ENCODE results near the gene NID1. TPM values are rescaled to one million over a fixed set of nuclear protein-coding genes. Genes with fewer than 3 reads are reported as not detected.

NID1 gene
- polyA plus RNA-seq, 4 donors = 143 to 209 (median 187) TPM

- no peak for DNase-seq (ENCODE audit: low read depth in 4 of 4, low spot score in 3 of 4)
Observed at GRCh38 chr1:236066828-236067386, 2.0 kb upstream of the NID1 start.

GRCh38 chr1:236066054-236066453 lies 1.2 kb upstream of the NID1 start:
- DNase-seq (ENCODE audit: low read depth in 4 of 4, low spot score in 3 of 4) = no peak

GRCh38 chr1:236065509-236066005 lies 667 bp upstream of the NID1 start:
- DNase-seq (ENCODE audit: low read depth in 4 of 4, low spot score in 3 of 4) = no peak

- peak in 1 of 4 donors; percentile 55 for DNase-seq (ENCODE audit: low read depth in 4 of 4, low spot score in 3 of 4)
Observed at GRCh38 chr1:236063919-236064673, 794 bp downstream of the NID1 start.

- no peak for DNase-seq (ENCODE audit: low read depth in 4 of 4, low spot score in 3 of 4)
Observed at GRCh38 chr1:236063551-236063918, 1.4 kb downstream of the NID1 start.

- DNase-seq (ENCODE audit: low read depth in 4 of 4, low spot score in 3 of 4) = no peak
Observed at GRCh38 chr1:236060286-236060685, 4.6 kb downstream of the NID1 start.

GRCh38 chr1:236059011-236059410 lies 5.9 kb downstream of the NID1 start:
- no peak for DNase-seq (ENCODE audit: low read depth in 4 of 4, low spot score in 3 of 4)

GRCh38 chr1:236058141-236058934 lies 6.6 kb downstream of the NID1 start:
- DNase-seq (ENCODE audit: low read depth in 4 of 4, low spot score in 3 of 4) = no peak

GRCh38 chr1:236057546-236057945 lies 7.3 kb downstream of the NID1 start:
- DNase-seq (ENCODE audit: low read depth in 4 of 4, low spot score in 3 of 4) = no peak

GRCh38 chr1:236052232-236052993 lies 12.5 kb downstream of the NID1 start:
- no peak for DNase-seq (ENCODE audit: low read depth in 4 of 4, low spot score in 3 of 4)

- no peak for DNase-seq (ENCODE audit: low read depth in 4 of 4, low spot score in 3 of 4)
Observed at GRCh38 chr1:236051242-236051791, 13.6 kb downstream of the NID1 start.

- no peak for DNase-seq (ENCODE audit: low read depth in 4 of 4, low spot score in 3 of 4)
Observed at GRCh38 chr1:236045771-236046170, 19.1 kb downstream of the NID1 start.

- no peak for DNase-seq (ENCODE audit: low read depth in 4 of 4, low spot score in 3 of 4)
Observed at GRCh38 chr1:236044341-236044740, 20.5 kb downstream of the NID1 start.

GRCh38 chr1:236041631-236042618 lies 23.0 kb downstream of the NID1 start:
- DNase-seq (ENCODE audit: low read depth in 4 of 4, low spot score in 3 of 4) = no peak

GRCh38 chr1:236039740-236040685 lies 24.9 kb downstream of the NID1 start:
- no peak for DNase-seq (ENCODE audit: low read depth in 4 of 4, low spot score in 3 of 4)

- no peak for DNase-seq (ENCODE audit: low read depth in 4 of 4, low spot score in 3 of 4)
Observed at GRCh38 chr1:236038034-236038433, 26.9 kb downstream of the NID1 start.

GRCh38 chr1:236035681-236036101 lies 29.2 kb downstream of the NID1 start:
- DNase-seq (ENCODE audit: low read depth in 4 of 4, low spot score in 3 of 4) = no peak

- DNase-seq (ENCODE audit: low read depth in 4 of 4, low spot score in 3 of 4) = no peak
Observed at GRCh38 chr1:236033336-236033735, 31.6 kb downstream of the NID1 start.

Measured in left renal pelvis (tissue), 4 donors.